Endothelial cell of umbilical vein (primary cell): ENCODE data around the gene ELMOD3.

ENCODE experiments used
- MYC ChIP-seq: IDR thresholded peaks from one replicate; pipeline ENCODE4 v1.6.1; 2011; ENCODE audit warnings: mild to moderate bottlenecking, low read depth, low read length
- POLR2A ChIP-seq: IDR thresholded peaks from 2 replicates; pipeline ENCODE4 v1.6.1; 2012; ENCODE audit warnings: low read depth, mild to moderate bottlenecking, control low read depth, low read length
- POLR2AphosphoS5 ChIP-seq: IDR thresholded peaks from 2 replicates; pipeline ENCODE4 v1.6.1; 2012; ENCODE audit warnings: low read depth, mild to moderate bottlenecking, control low read depth, low read length, moderate library complexity; ENCODE audit not compliant: insufficient read depth
- TF ChIP-seq, protein P1 (sequence below), 2 donors: IDR thresholded peaks; 1 replicate in 1 of 2; 2 replicates in 1 of 2; pipeline ENCODE4 v1.5.1; 2011; ENCODE audit warnings: low read length in 2 of 2, mild to moderate bottlenecking in 2 of 2, moderate library complexity in 2 of 2, control low read depth in 1 of 2, inconsistent platforms in 1 of 2, low read depth in 1 of 2; ENCODE audit not compliant: insufficient read depth in 1 of 2; ENCODE audit errors: extremely low read depth in 1 of 2

DNA sequence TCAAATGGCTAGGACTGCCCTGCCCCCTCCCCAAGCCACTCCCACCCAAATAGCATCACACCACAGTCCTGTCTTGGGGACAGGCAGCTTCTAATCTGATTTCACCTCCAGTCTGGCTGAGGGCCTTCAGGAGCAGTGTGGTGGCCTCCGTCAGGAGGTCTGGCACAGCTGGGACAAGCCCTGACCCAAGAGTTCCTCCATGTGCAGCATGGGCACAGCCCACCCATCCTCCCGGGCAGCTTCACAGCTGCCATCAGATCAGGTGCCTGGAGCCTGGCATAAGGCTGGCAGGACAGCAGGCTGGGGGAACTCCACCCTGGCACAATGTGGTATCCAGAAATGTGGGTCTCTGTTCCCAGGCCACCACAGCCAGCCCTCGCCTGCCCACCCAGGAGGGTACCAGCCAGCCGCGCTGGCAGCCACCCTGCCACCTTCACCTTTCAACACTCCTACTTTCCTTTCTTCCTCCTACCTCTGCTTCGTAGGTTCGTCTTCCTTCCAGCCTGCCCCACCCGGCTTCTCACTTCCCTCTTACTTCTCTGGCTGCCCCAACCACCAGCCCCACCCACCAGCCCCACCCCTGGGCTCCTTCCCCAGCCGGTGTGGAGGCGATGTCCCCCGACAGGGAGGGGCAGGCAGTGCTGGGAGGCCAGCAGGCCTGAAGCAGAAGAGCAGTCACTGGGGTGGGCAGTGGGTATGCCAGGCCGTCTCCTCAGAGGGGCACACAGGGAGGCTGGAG is 55.4 kb downstream of the ELMOD3 start, which contains the start of gene CAPG:
- TF ChIP-seq, protein P1, sequence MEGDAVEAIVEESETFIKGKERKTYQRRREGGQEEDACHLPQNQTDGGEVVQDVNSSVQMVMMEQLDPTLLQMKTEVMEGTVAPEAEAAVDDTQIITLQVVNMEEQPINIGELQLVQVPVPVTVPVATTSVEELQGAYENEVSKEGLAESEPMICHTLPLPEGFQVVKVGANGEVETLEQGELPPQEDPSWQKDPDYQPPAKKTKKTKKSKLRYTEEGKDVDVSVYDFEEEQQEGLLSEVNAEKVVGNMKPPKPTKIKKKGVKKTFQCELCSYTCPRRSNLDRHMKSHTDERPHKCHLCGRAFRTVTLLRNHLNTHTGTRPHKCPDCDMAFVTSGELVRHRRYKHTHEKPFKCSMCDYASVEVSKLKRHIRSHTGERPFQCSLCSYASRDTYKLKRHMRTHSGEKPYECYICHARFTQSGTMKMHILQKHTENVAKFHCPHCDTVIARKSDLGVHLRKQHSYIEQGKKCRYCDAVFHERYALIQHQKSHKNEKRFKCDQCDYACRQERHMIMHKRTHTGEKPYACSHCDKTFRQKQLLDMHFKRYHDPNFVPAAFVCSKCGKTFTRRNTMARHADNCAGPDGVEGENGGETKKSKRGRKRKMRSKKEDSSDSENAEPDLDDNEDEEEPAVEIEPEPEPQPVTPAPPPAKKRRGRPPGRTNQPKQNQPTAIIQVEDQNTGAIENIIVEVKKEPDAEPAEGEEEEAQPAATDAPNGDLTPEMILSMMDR (IDR thresholded peaks at IDR 0.05; ENCODE audit: extremely low read depth in 1 of 2, insufficient read depth in 1 of 2, low read depth in 1 of 2, low read length in 2 of 2), result no peak
- no peak for TF ChIP-seq POLR2AphosphoS5
- TF ChIP-seq POLR2A, result no peak
- TF ChIP-seq MYC, result no peak
